Omental fat pad (tissue), 4 donors: ENCODE measurements around the gene ZNF664. TPM values are rescaled to one million over a fixed set of nuclear protein-coding genes. Genes with fewer than 3 reads are reported as not detected.

Experiments used
- ATAC-seq: fragments of 150-250 bp; one replicate; pipeline ENCODE4 v1.9.1; 2016; ENCODE audit warnings: mild to moderate bottlenecking, moderate library complexity; ENCODE audit not compliant: low FRiP score
- DNase-seq: peaks from one replicate; pipeline ENCODE4 v3.0.0-alpha.2; 2019; ENCODE audit warnings: low spot score
- CTCF ChIP-seq, 3 donors: fragments of 450-650 bp; IDR thresholded peaks; one replicate each; pipeline ENCODE4 v1.5.1; 2016 to 2017; ENCODE audit warnings: antibody characterized with exemption in 3 of 3, mild to moderate bottlenecking in 3 of 3, moderate library complexity in 2 of 3
- total RNA-seq, 4 donors: library from RNA; depleted of rRNA; stranded (reverse); fragments of >200 nt; gene quantifications; one replicate each; pipeline ENCODE4 v1.1.0, GENCODE V29; 2016

ZNF664 gene
- total RNA-seq, 4 donors from 2014 or later: 61.8 to 96.0 (median 71.5) TPM

- ATAC-seq: no peak
- TF ChIP-seq CTCF (IDR thresholded peaks at IDR 0.05): no peak
- DNase-seq: no peak
These were observed 37.7 kb downstream of the ZNF664 start for GRCh38 chr12:124010687-124011086.

GRCh38 chr12:124011435-124012115 is 38.6 kb downstream of the ZNF664 start:
- TF ChIP-seq CTCF (IDR thresholded peaks at IDR 0.05): no peak
- DNase-seq (no peak), ATAC-seq (no peak)

- TF ChIP-seq CTCF (IDR thresholded peaks at IDR 0.05): no peak
- ATAC-seq: no peak
These were observed 40.1 kb downstream of the ZNF664 start for GRCh38 chr12:124013073-124013472.

GRCh38 chr12:124015494-124016461 is 42.8 kb downstream of the ZNF664 start:
- ATAC-seq (no peak), DNase-seq (no peak)
- TF ChIP-seq CTCF (IDR thresholded peaks at IDR 0.05): no peak

More at GRCh38 chr12:124013073-124013472, 40.1 kb downstream of the ZNF664 start:
- DNase-seq: no peak

- ATAC-seq (no peak), DNase-seq (no peak)
- TF ChIP-seq CTCF (IDR thresholded peaks at IDR 0.05): no peak
These were observed 44.0 kb downstream of the ZNF664 start for GRCh38 chr12:124017064-124017463.

- ATAC-seq: no peak
- TF ChIP-seq CTCF (IDR thresholded peaks at IDR 0.05): no peak
- no peak for DNase-seq
These were observed 45.5 kb downstream of the ZNF664 start for GRCh38 chr12:124018539-124018938.
